ENCODE data around the gene SPPL2B. TPM values are rescaled to one million over a fixed set of nuclear protein-coding genes. Genes with fewer than 3 reads are reported as not detected.

SPPL2B gene
- total RNA-seq, 6 experiments from 2014 or later = 32.9 to 41.8 (median 33.9) TPM

DNA sequence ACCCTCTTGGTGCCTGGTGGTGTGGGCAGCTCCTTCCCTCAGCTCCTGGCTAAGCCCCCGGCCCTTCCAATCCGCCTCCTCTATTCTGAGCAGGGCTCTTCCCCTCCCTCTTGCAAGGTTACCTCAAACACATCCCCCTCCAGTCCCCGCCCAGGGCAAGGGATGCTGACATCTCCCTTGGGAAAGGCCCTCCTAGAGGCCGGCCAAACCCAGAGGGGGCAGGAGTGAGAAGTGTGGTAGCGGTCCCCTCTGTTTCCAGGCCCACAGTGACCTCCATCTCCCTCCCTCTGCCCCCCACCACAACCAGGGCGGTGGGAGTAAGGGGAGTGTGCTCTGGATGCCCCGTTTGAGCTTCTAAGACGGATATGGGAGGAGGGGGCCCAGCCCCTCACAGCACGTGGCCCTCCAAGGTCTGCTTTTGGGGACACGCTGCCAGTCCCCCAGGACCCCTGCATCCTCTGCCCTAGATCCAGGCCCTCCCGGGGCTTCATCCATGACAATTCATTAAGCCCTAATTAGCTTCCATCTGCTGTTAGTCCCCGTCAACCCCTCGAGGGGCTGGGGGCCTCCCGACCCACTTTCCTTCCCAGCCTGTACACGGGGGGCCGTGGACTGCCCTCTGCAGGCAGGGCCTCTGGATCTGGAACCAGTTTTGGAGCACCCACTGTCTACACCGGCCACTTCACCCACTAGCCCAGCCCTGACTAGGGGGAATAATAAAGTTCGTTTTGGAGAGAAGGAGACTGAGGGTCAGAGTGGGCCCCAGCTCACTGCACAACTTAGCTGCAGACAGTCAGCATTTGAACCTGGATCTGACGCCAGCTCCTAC is 22.8 kb upstream of the SPPL2B start:
- no peak overlapping the region for H3K27ac Mint-ChIP-seq
- no peak overlapping the region for H3K4me3 Mint-ChIP-seq
- H3K9me3 Mint-ChIP-seq = no peaks in the 10 kb centered on the region
- H3K36me3 Mint-ChIP-seq (ENCODE audit: low read depth) = no peaks in the 10 kb centered on the region
- TF ChIP-seq, protein P1, sequence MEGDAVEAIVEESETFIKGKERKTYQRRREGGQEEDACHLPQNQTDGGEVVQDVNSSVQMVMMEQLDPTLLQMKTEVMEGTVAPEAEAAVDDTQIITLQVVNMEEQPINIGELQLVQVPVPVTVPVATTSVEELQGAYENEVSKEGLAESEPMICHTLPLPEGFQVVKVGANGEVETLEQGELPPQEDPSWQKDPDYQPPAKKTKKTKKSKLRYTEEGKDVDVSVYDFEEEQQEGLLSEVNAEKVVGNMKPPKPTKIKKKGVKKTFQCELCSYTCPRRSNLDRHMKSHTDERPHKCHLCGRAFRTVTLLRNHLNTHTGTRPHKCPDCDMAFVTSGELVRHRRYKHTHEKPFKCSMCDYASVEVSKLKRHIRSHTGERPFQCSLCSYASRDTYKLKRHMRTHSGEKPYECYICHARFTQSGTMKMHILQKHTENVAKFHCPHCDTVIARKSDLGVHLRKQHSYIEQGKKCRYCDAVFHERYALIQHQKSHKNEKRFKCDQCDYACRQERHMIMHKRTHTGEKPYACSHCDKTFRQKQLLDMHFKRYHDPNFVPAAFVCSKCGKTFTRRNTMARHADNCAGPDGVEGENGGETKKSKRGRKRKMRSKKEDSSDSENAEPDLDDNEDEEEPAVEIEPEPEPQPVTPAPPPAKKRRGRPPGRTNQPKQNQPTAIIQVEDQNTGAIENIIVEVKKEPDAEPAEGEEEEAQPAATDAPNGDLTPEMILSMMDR (IDR thresholded peaks at IDR 0.05) = no peak; the same call in 1 of the 2 replicates
- H3K27me3 Mint-ChIP-seq (ENCODE audit: insufficient read depth) = peaks cover 21% of the 10 kb centered on the region
- no peak for DNase-seq
- H3K4me1 Mint-ChIP-seq (ENCODE audit: low read depth) = peaks cover 14% of the 10 kb centered on the region

DNA sequence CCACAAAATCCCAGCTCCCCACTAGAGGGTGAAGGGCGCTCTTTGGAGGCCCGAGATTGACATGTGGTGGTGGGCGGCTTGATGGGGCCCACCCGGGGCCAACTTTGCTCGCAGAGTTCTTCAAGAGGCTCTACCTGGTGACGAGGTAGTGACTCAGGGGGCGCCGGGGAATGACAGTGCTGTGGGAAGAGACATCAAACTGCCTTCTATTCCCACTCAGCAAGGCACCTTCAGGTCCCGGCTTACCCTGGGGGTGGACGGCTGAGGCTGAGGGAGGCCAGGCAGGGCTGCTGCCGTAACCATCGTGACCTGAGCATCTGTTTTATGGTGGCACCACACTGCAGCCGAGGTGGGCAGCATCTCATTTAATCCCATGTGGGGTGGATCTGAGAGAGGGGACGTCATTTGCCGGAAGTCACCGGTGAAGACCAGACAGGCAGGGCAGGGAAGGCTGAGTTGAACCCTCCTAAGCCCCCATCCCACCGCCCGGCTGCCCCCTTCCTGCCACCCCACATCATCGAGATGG is 22.1 kb upstream of the SPPL2B start:
- no peak for DNase-seq
- H3K27ac Mint-ChIP-seq = no peak overlapping the region
- peaks cover 20% of the 10 kb centered on the region for H3K27me3 Mint-ChIP-seq (ENCODE audit: insufficient read depth)
- peaks cover 14% of the 10 kb centered on the region for H3K4me1 Mint-ChIP-seq (ENCODE audit: low read depth)
- H3K36me3 Mint-ChIP-seq (ENCODE audit: low read depth) = no peaks in the 10 kb centered on the region
- no peaks in the 10 kb centered on the region for H3K9me3 Mint-ChIP-seq
- H3K4me3 Mint-ChIP-seq = no peak overlapping the region
- TF ChIP-seq, protein P1 (IDR thresholded peaks at IDR 0.05) = no peak; the same call in 1 of the 2 replicates

DNA sequence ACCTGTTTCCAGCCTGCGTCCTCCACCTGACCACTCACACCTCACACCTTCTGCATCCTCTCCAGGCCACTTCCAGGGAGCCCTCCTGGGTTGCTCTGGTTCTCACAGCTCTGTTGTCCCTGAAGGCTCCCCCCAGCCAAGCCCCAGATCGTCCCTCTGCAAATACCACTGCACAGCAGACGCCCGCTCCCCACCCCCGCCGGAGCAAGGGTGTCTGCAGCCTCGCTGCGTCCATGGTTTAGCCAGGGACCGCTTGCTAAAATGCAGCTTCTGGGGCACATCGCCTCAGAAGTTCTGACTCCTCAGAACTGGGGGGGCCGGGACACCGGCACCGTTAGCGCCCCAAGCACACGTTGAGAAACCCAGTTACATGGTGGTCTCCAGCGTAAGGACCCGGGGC is 21.5 kb upstream of the SPPL2B start:
- TF ChIP-seq, protein P1 (IDR thresholded peaks at IDR 0.05) = no peak
- peaks cover 14% of the 10 kb centered on the region for H3K4me1 Mint-ChIP-seq (ENCODE audit: low read depth)
- DNase-seq = no peak
- H3K36me3 Mint-ChIP-seq (ENCODE audit: low read depth) = no peaks in the 10 kb centered on the region
- H3K27ac Mint-ChIP-seq = no peak overlapping the region
- no peak overlapping the region for H3K4me3 Mint-ChIP-seq
- H3K9me3 Mint-ChIP-seq = no peaks in the 10 kb centered on the region
- peaks cover 19% of the 10 kb centered on the region for H3K27me3 Mint-ChIP-seq (ENCODE audit: insufficient read depth)

DNA sequence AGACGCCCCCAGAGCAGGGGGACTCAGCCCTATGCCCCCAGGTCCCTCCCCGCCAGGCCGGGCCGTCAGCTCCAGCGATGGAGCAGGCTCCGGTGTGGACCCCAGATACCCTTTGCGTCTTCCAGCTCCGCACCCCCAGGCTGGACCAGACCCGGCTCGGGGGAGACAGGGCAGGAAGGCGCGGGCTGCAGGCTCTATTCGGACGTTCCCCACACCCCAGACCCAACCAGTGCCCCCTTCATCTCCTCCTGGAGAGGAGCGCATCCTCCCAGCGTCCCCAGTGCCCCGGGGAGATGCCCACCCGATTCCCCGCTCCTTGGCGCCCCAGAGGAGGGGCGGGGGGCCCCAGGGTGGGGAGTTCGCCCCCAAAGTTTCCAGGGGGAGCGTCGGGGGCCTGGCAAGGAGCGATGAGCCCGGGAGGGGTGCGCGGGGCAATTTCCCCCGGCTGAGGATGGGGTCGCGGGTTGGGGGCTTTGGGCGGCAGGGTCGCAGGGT is 20.9 kb upstream of the SPPL2B start:
- Mint-ChIP-seq H3K4me3 (no peak overlapping the region), H3K9me3 (no peaks in the 10 kb centered on the region), H3K4me1 (ENCODE audit: low read depth) (peaks cover 14% of the 10 kb centered on the region), H3K27ac (no peak overlapping the region), H3K27me3 (ENCODE audit: insufficient read depth) (peaks cover 19% of the 10 kb centered on the region), H3K36me3 (ENCODE audit: low read depth) (no peaks in the 10 kb centered on the region)
- TF ChIP-seq, protein P1 (IDR thresholded peaks at IDR 0.05) = no peak
- no peak for DNase-seq

DNA sequence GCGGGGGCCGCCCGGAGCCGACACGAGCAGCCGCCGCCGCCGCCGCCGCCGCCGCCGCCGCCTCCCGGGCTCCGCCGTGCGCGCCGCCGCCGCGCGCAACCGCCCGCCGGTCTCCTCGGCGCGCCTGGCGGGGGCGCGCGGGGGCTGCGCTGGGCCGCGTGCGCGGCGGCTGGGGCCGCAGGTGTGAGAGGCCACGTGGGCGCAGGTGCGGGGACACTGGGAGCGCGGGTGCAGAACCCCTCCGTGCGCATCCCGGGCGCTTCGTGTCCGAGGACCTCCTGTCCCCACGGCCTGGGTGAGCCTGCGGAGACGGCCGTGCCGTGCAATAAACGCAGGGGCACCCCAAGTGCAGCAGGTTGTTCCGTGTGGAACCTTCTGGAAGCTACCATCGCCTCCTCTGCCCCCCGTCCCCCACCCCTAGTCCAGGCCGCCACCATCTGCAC is 20.3 kb upstream of the SPPL2B start, which contains the start of gene LINGO3:
Gene LINGO3 (minus strand): TSS at position 41 of the 443 bp plus-strand sequence. CDS start 16,378 bp downstream, outside the sequence.
- Mint-ChIP-seq H3K4me3 (no peak within 1 kb of the TSS), H3K27ac (no peak within 1 kb of the TSS), H3K36me3 (ENCODE audit: low read depth) (no peaks in the 10 kb centered on the region), H3K4me1 (ENCODE audit: low read depth) (peaks cover 14% of the 10 kb centered on the region), H3K9me3 (no peaks in the 10 kb centered on the region), H3K27me3 (ENCODE audit: insufficient read depth) (peaks cover 18% of the 10 kb centered on the region)
- TF ChIP-seq, protein P1 (IDR thresholded peaks at IDR 0.05) = no peak
- DNase-seq = no peak

All from HFFc6 (cell line).